SU-DHL-6 (cell line): ENCODE results near the gene TTYH1.

ENCODE experiments used
- H2AFZ ChIP-seq: fragments of 200-600 bp; sonication (generic); 2 replicates; pipeline ENCODE4 v1.6.1; 2014; ENCODE audit warnings: low read depth, mild to moderate bottlenecking, moderate library complexity, mixed read lengths, antibody characterized with exemption, low read length; ENCODE audit not compliant: severe bottlenecking
- H3F3A ChIP-seq: fragments of 200-600 bp; shearing (Covaris generic); 2 replicates; pipeline ENCODE4 v1.6.0; 2016; ENCODE audit warnings: antibody characterized with exemption, mild to moderate bottlenecking; ENCODE audit not compliant: insufficient read depth
- H3K27ac ChIP-seq: fragments of 200-600 bp; sonication (generic); 2 replicates; pipeline ENCODE4 v1.5.1; 2016; ENCODE audit warnings: low read depth, mild to moderate bottlenecking, low read length, moderate library complexity, mixed read lengths
- H3K27me3 ChIP-seq: fragments of 200-600 bp; sonication (generic), shearing (Covaris generic); 2 replicates; pipeline ENCODE4 v1.6.0; 2014; ENCODE audit warnings: mild to moderate bottlenecking, low read length
- H3K36me3 ChIP-seq: fragments of 200-600 bp; sonication (generic); 2 replicates; pipeline ENCODE4 v1.6.1; 2014; ENCODE audit warnings: mild to moderate bottlenecking, low read length, mixed read lengths
- H3K4me2 ChIP-seq: fragments of 300-600, 200-600 bp; shearing (Covaris generic), sonication (generic); 2 replicates; pipeline ENCODE4 v1.6.0; 2014; ENCODE audit warnings: low read length, low read depth, mild to moderate bottlenecking; ENCODE audit not compliant: poor library complexity, severe bottlenecking
- H3K4me3 ChIP-seq: fragments of 200-600 bp; sonication (generic); 2 replicates; pipeline ENCODE4 v1.5.1; 2014; ENCODE audit warnings: antibody characterized with exemption, low read length, mild to moderate bottlenecking, mixed read lengths; ENCODE audit not compliant: insufficient read depth, poor library complexity, severe bottlenecking
- H3K79me2 ChIP-seq: fragments of 200-600 bp; sonication (generic); 2 replicates; pipeline ENCODE4 v1.6.1; 2014; ENCODE audit warnings: mild to moderate bottlenecking, low read length, moderate library complexity; ENCODE audit not compliant: insufficient read depth
- H3K9ac ChIP-seq: fragments of 200-600 bp; sonication (generic); 2 replicates; pipeline ENCODE4 v1.7.0; 2014; ENCODE audit warnings: mild to moderate bottlenecking, low read length
- H3K9me2 ChIP-seq: fragments of 200-600 bp; sonication (generic); replicated peaks from 2 replicates; pipeline ENCODE4 v1.6.1; 2014; ENCODE audit warnings: low read length; ENCODE audit not compliant: insufficient read depth
- H3K9me3 ChIP-seq: fragments of 200-600 bp; sonication (generic); 2 replicates; pipeline ENCODE4 v1.6.1; 2014; ENCODE audit warnings: low read length, mixed read lengths; ENCODE audit not compliant: insufficient read depth
- H4K20me1 ChIP-seq: fragments of 200-600 bp; sonication (generic); 2 replicates; pipeline ENCODE4 v1.6.1; 2014; ENCODE audit warnings: low read depth, mild to moderate bottlenecking, antibody characterized with exemption, low read length, moderate library complexity, mixed read lengths
- CTCF ChIP-seq: fragments of 200-600 bp; sonication (generic); IDR thresholded peaks from one replicate; pipeline ENCODE4 v1.5.1; 2017; ENCODE audit warnings: antibody characterized with exemption, mild to moderate bottlenecking, low read length, moderate library complexity; ENCODE audit not compliant: insufficient read depth, poor library complexity, severe bottlenecking
- EZH2phosphoT487 ChIP-seq: fragments of 200-600 bp; sonication (generic), shearing (Covaris generic); conservative IDR thresholded peaks from 2 replicates; pipeline ENCODE4 v1.6.1; 2018; ENCODE audit warnings: mild to moderate bottlenecking, antibody characterized with exemption, low read length, moderate library complexity, mixed read lengths

Gene TTYH1

DNA sequence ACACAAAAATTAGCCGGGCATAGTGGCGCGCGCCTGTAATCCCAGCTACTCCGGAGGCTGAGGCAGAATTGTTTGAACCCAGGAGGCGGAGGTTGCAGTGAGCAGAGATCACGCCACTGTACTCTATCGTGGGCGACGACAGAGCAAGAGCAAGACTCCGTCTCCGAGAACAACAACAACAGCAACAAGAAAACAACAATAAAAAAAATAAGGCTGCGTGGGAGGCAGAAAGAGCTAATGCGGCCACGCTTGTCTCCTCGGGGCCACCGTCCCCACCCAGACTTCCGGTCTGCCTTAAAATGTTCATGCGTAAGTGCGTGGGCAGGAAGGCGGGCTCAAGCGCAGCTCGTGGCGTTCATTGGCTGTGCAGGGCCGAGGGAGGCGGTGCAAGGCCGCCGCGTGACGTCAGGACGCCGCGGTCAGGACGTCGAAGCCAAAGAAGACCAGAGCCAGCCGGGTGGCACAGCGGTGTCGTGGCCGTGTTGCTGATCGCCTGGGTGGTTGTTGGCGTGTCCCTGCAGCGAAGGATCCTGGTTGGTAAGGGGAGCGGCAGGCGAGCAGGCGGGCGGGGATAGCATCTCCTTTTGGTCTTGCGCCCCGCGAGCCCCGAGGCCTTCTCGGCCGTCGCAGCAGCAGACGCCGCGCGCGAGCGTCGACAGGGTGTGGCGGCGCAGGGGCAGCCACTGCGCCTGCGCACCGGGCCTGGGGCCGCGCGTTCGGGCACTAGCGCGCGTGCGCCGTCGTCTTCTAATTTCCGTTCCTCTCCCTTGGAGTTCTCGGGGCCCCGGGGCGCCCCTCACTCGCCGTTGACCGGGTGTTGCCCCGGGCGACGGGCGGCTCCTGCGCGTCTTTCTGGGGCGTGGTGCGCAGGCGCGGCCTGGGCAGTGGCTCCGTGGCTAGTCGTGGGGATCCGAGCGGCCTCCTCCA is 33.8 kb downstream of the TTYH1 start, which contains the start of gene LENG8:
LENG8 (plus strand) TSS at position 426 of the 927 bp plus-strand sequence. CDS start 2,146 bp downstream, outside the sequence.
- Histone ChIP-seq H4K20me1 (peaks cover 19% of the 10 kb centered on the region; the same call in 1 of the 2 replicates), H3F3A (0 out of 2 replicates have a peak, but pooled peaks cover 3% of the 10 kb centered on the region), H3K27ac (peak within 1 kb of the TSS; percentile 63), H3K4me3 (peak within 1 kb of the TSS; percentile 90), H3K9ac (peak within 1 kb of the TSS; percentile 93), H3K9me2 (no peaks in the 10 kb centered on the region), H3K27me3 (no peaks in the 10 kb centered on the region), H3K36me3 (no peaks in the 10 kb centered on the region), H3K9me3 (no peaks in the 10 kb centered on the region), H3K79me2 (peaks cover 62% of the 10 kb centered on the region), H2AFZ (peak within 1 kb of the TSS; percentile 68), H3K4me2 (peak within 1 kb of the TSS; percentile 91)
- TF ChIP-seq CTCF (no peak), EZH2phosphoT487 (no peak)

DNA sequence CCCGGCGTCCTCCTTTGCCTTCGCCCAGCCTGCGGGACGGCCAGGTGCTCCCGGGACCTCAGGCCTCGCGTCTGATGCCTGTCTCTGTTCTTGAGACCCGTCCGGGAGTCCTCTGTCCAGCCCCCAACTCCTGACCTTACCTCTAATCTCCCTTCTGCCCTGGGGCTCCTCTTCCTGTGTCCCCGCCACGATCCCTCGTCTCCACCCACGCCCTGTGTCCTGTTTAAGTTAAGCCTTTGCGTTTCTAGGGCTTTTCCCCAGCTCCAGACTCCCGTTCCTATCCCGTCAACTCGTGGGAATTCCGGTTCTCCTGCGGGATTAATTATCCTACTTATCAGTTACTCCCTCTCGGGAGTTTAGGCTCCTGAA is 34.4 kb downstream of the TTYH1 start:
- H4K20me1 ChIP-seq: peaks cover 19% of the 10 kb centered on the region; the same call in 1 of the 2 replicates
- no peaks in the 10 kb centered on the region for H3K36me3 ChIP-seq
- TF ChIP-seq EZH2phosphoT487: no peak
- TF ChIP-seq CTCF: no peak
- peak overlapping the region; percentile 93 for H3K9ac ChIP-seq
- no peaks in the 10 kb centered on the region for H3K9me2 ChIP-seq
- H3K9me3 ChIP-seq: no peaks in the 10 kb centered on the region
- peaks cover 62% of the 10 kb centered on the region for H3K79me2 ChIP-seq
- H3F3A ChIP-seq: 0 out of 2 replicates have a peak, but pooled peaks cover 3% of the 10 kb centered on the region
- H3K27me3 ChIP-seq: no peaks in the 10 kb centered on the region
- H3K27ac ChIP-seq: peak overlapping the region; percentile 63
- H3K4me2 ChIP-seq: peak overlapping the region; percentile 91
- peak overlapping the region; percentile 90 for H3K4me3 ChIP-seq
- H2AFZ ChIP-seq: no peak overlapping the region

DNA sequence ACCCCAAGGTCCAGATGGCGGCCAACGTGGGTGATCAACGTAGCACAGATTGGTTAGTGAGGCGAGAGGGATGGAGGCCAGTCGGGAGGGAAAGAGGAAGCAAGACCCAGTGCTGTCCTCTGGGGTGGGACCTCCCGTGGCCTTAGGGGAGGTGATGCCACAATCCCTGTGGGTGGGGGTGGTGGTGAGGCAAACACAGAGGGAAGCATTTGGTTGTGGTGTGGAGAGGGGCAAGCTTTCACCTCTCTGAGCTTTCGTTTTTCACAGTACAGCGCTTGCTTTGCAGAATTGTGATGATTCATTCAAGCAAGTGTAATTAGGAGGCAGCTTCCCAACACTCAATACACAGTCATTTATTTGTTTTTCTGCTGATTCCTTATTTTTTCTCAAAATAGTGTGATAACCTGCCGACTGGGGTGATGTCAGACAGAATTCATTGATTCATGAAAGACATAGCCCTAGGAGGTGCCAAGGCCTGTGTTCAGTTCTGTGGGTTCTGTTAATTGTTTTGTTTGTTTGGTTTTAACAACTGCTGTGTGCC is 36.1 kb downstream of the TTYH1 start:
- Histone ChIP-seq H3K36me3 (no peaks in the 10 kb centered on the region), H3K9me2 (no peaks in the 10 kb centered on the region), H4K20me1 (peaks cover 19% of the 10 kb centered on the region; the same call in 1 of the 2 replicates)

More for the DNA sequence above, 36.1 kb downstream of the TTYH1 start:
- Histone ChIP-seq H3K4me2 (peak overlapping the region; percentile 6), H2AFZ (no peak overlapping the region), H3K4me3 (no peak overlapping the region), H3K9ac (no peak overlapping the region), H3F3A (0 out of 2 replicates have a peak, but pooled peaks cover 3% of the 10 kb centered on the region), H3K79me2 (peaks cover 62% of the 10 kb centered on the region), H3K27me3 (no peaks in the 10 kb centered on the region), H3K9me3 (no peaks in the 10 kb centered on the region), H3K27ac (no peak overlapping the region)
- no peak for TF ChIP-seq CTCF
- no peak for TF ChIP-seq EZH2phosphoT487
